OCI-LY7 (cell line): Measurements from ENCODE around the gene PPP1R10.

Experiments
- CTCF ChIP-seq: fragments of 200-600 bp; sonication (generic); conservative IDR thresholded peaks from 2 replicates; pipeline ENCODE4 v1.5.1; 2014; ENCODE audit warnings: mild to moderate bottlenecking, antibody characterized with exemption, low read length, moderate library complexity, mixed read lengths
- EZH2phosphoT487 ChIP-seq: fragments of 200-600 bp; sonication (generic); IDR thresholded peaks from 2 replicates; pipeline ENCODE4 v1.6.1; 2018; ENCODE audit warnings: low read depth, borderline replicate concordance, mild to moderate bottlenecking, mixed run types, antibody characterized with exemption, low read length, moderate library complexity, mixed read lengths

GRCh38 chr6:30615219-30615957, 1.7 kb downstream of the PPP1R10 start:
- TF ChIP-seq CTCF (no peak), EZH2phosphoT487 (no peak)
